CD4-positive, CD25-positive, alpha-beta regulatory T cell (primary cell): ENCODE measurements around the gene ERCC6L. TPM values are rescaled to one million over a fixed set of nuclear protein-coding genes. Genes with fewer than 3 reads are reported as not detected.

Experiments
- ATAC-seq, 2 donors: fragments of 150-1000 bp; cut with Tn5 transposase; one replicate each; pipeline ENCODE4 v1.10.0; 2021; ENCODE audit warnings: low read depth in 2 of 2, moderate number of reproducible peaks in 2 of 2, moderate library complexity in 1 of 2
- DNase-seq, 3 donors: peaks; one replicate each; pipeline versions ENCODE4 v3.0.0 to v3.0.0-alpha.2; 2012 to 2022; ENCODE audit warnings: mixed read lengths in 1 of 3
- H3K27ac ChIP-seq: one replicate; pipeline ENCODE4 v1.7.0; 2013; ENCODE audit warnings: mild to moderate bottlenecking, low read length; ENCODE audit not compliant: insufficient read depth, poor library complexity, severe bottlenecking
- H3K27me3 ChIP-seq: one replicate; pipeline ENCODE4 v1.7.0; 2013; ENCODE audit warnings: low read length; ENCODE audit not compliant: control insufficient read depth, insufficient read depth
- H3K36me3 ChIP-seq: one replicate; pipeline ENCODE4 v1.7.0; 2013; ENCODE audit warnings: mild to moderate bottlenecking, low read length, moderate library complexity; ENCODE audit not compliant: control insufficient read depth, insufficient read depth
- H3K4me1 ChIP-seq: 2 replicates; pipeline ENCODE4 v1.7.0; 2013; ENCODE audit warnings: mild to moderate bottlenecking, low read length; ENCODE audit not compliant: insufficient read depth, control insufficient read depth, poor library complexity, severe bottlenecking
- H3K4me3 ChIP-seq: one replicate; pipeline ENCODE4 v1.7.0; 2013; ENCODE audit warnings: low read depth, mild to moderate bottlenecking, low read length, moderate library complexity
- H3K9me3 ChIP-seq, 2 experiments: 1 replicate in 1 of 2; 2 replicates in 1 of 2; pipeline ENCODE4 v1.7.0; 2013; ENCODE audit warnings: low read length in 2 of 2, mild to moderate bottlenecking in 1 of 2, moderate library complexity in 1 of 2; ENCODE audit not compliant: control insufficient read depth in 2 of 2
- H3K27ac Mint-ChIP-seq, 3 donors: one replicate each; pipeline ENCODE4 v1.8.0; 2020 to 2022; ENCODE audit warnings: mild to moderate bottlenecking in 3 of 3, mixed read lengths in 3 of 3, moderate library complexity in 2 of 3
- H3K27me3 Mint-ChIP-seq: one replicate; pipeline ENCODE4 v1.8.0; 2022; ENCODE audit warnings: mild to moderate bottlenecking, mixed read lengths
- H3K36me3 Mint-ChIP-seq: one replicate; pipeline ENCODE4 v1.8.0; 2020; ENCODE audit warnings: mixed read lengths
- H3K4me1 Mint-ChIP-seq, 4 donors: one replicate each; pipeline ENCODE4 v1.8.0; 2020 to 2022; ENCODE audit warnings: mixed read lengths in 4 of 4, mild to moderate bottlenecking in 1 of 4
- H3K4me3 Mint-ChIP-seq, 4 donors: one replicate each; pipeline ENCODE4 v1.8.0; 2020 to 2022; ENCODE audit warnings: mild to moderate bottlenecking in 4 of 4, mixed read lengths in 4 of 4, moderate library complexity in 3 of 4
- H3K9me3 Mint-ChIP-seq, 7 donors: one replicate each; pipeline ENCODE4 v1.8.0; 2020 to 2022; ENCODE audit warnings: mixed read lengths in 7 of 7, mild to moderate bottlenecking in 3 of 7, moderate library complexity in 2 of 7
- polyA plus RNA-seq, 4 donors: library from polyadenylated mRNA; unstranded; fragments of 300-500 nt; fragmentation: Illumina TruSeq; gene quantifications; one replicate each; pipeline ENCODE4 v1.2.3, GENCODE V29; 2021
- total RNA-seq: library from RNA; stranded (reverse); gene quantifications from one replicate; pipeline ENCODE4 v1.2.3, GENCODE V29; 2022

The ERCC6L gene
- total and polyA plus RNA-seq, 5 donors from 2014 or later: 0.52 to 0.94 (median 0.64) TPM

DNA sequence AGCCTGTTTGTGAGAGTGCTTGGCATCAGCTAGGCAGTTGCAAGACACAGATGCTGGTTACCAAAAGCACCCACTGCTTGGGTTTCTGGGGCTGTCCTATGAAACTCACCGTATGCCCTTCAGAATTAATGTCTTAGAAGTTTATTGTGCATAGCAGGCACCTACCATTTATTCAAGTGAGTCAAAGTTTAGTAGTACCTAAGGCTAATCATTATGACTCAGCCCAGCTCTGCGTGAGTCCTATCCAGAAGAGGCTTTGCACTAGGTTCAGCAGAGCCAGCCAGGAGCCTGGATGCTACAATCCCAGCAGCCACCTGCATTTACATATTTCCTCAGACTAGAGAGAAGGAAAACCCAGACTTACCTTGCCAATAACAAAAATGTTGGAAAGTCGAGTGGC is 34.0 kb upstream of the ERCC6L start:
- H3K4me3 ChIP-seq: no peak overlapping the region
- peak overlapping the region in 2 of 3 donors; percentile 16 to 55 for H3K27ac Mint-ChIP-seq
- DNase-seq: no peak
- H3K27me3 Mint-ChIP-seq: peaks cover 5% of the 10 kb centered on the region
- no peaks in the 10 kb centered on the region for H3K27me3 ChIP-seq
- H3K4me1 ChIP-seq: peaks cover 25% of the 10 kb centered on the region
- H3K27ac ChIP-seq: no peak overlapping the region
- no peak overlapping the region for H3K4me3 Mint-ChIP-seq
- no peaks in the 10 kb centered on the region for H3K9me3 Mint-ChIP-seq
- H3K9me3 ChIP-seq: no peaks in the 10 kb centered on the region
- peaks cover 55% of the 10 kb centered on the region for H3K36me3 ChIP-seq
- peaks cover 16 to 58% (median 28%) of the 10 kb centered on the region in 4 donors for H3K4me1 Mint-ChIP-seq
- ATAC-seq: no peak
- peaks cover 66% of the 10 kb centered on the region for H3K36me3 Mint-ChIP-seq

DNA sequence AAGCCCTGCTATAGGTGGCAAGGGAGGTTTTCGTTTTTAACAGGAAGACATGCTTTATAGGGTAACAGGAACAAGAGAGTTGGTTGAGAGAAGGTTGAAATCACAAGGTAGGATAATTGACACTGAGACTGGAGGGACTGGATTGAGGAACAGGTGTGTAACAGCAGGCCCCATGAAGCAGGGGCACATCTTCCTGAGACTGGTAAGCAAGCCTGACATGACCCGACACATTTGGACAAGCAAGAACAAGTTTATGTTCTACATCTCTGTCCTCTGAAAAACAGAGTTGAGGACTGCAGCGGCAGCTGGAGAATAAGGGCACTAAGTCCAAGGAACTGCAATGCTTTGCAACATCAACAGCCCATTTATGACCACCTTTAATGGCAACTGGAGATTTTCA is 33.0 kb upstream of the ERCC6L start:
- no peak for DNase-seq
- Mint-ChIP-seq H3K4me3 (peak overlapping the region in 2 of 4 donors; percentile 0 to 87), H3K27ac (peak overlapping the region in 2 of 3 donors; percentile 55 to 72), H3K4me1 (peaks cover 16 to 55% (median 28%) of the 10 kb centered on the region in 4 donors), H3K27me3 (no peaks in the 10 kb centered on the region), H3K36me3 (peaks cover 69% of the 10 kb centered on the region), H3K9me3 (no peaks in the 10 kb centered on the region)
- no peaks in the 10 kb centered on the region for H3K9me3 ChIP-seq
- H3K27ac ChIP-seq: no peak overlapping the region
- H3K4me3 ChIP-seq: no peak overlapping the region
- no peaks in the 10 kb centered on the region for H3K27me3 ChIP-seq
- peaks cover 25% of the 10 kb centered on the region for H3K4me1 ChIP-seq
- peaks cover 60% of the 10 kb centered on the region for H3K36me3 ChIP-seq
- no peak for ATAC-seq

GRCh38 chrX:72271091-72271788 is 32.4 kb upstream of the ERCC6L start:
- Mint-ChIP-seq H3K4me3 (peak overlapping the region in 2 of 4 donors; percentile 44 to 87), H3K4me1 (peaks cover 16 to 53% (median 28%) of the 10 kb centered on the region in 4 donors), H3K36me3 (peaks cover 69% of the 10 kb centered on the region), H3K9me3 (no peaks in the 10 kb centered on the region), H3K27ac (peak overlapping the region in 1 of 3 donors; percentile 72), H3K27me3 (no peaks in the 10 kb centered on the region)
- Histone ChIP-seq H3K9me3 (no peaks in the 10 kb centered on the region), H3K4me3 (no peak overlapping the region), H3K27me3 (no peaks in the 10 kb centered on the region), H3K27ac (no peak overlapping the region), H3K36me3 (peaks cover 60% of the 10 kb centered on the region), H3K4me1 (peaks cover 25% of the 10 kb centered on the region)
- DNase-seq: no peak
- no peak for ATAC-seq

- DNase-seq: no peak
- peaks cover 13 to 44% (median 25%) of the 10 kb centered on the region in 4 donors for H3K4me1 Mint-ChIP-seq
Measured at GRCh38 chrX:72270316-72270866, 31.6 kb upstream of the ERCC6L start.

GRCh38 chrX:72269671-72270251 is 30.9 kb upstream of the ERCC6L start:
- Mint-ChIP-seq H3K27me3 (no peaks in the 10 kb centered on the region), H3K4me1 (peaks cover 10 to 38% (median 19%) of the 10 kb centered on the region in 4 donors), H3K36me3 (peaks cover 55% of the 10 kb centered on the region), H3K4me3 (no peak overlapping the region), H3K27ac (peak overlapping the region in 1 of 3 donors; percentile 80), H3K9me3 (no peaks in the 10 kb centered on the region)
- peak in 1 of 2 donors; percentile 66 for ATAC-seq
- Histone ChIP-seq H3K27me3 (no peaks in the 10 kb centered on the region), H3K36me3 (peaks cover 56% of the 10 kb centered on the region), H3K27ac (no peak overlapping the region), H3K4me1 (peaks cover 11% of the 10 kb centered on the region), H3K9me3 (no peaks in the 10 kb centered on the region), H3K4me3 (no peak overlapping the region)
- DNase-seq: peak in 1 of 3 donors; percentile 24

More at GRCh38 chrX:72270316-72270866, 31.6 kb upstream of the ERCC6L start:
- Mint-ChIP-seq H3K36me3 (peaks cover 61% of the 10 kb centered on the region), H3K4me3 (no peak overlapping the region), H3K27ac (peak overlapping the region in 1 of 3 donors; percentile 38), H3K9me3 (no peaks in the 10 kb centered on the region), H3K27me3 (no peaks in the 10 kb centered on the region)
- H3K36me3 ChIP-seq: peaks cover 58% of the 10 kb centered on the region
- H3K9me3 ChIP-seq: no peaks in the 10 kb centered on the region
- H3K4me3 ChIP-seq: no peak overlapping the region
- H3K27ac ChIP-seq: no peak overlapping the region
- peaks cover 17% of the 10 kb centered on the region for H3K4me1 ChIP-seq
- no peak for ATAC-seq
- H3K27me3 ChIP-seq: no peaks in the 10 kb centered on the region

- H3K27ac Mint-ChIP-seq: no peak overlapping the region
- H3K4me3 ChIP-seq: no peak overlapping the region
Measured at GRCh38 chrX:72268597-72269365, 30.0 kb upstream of the ERCC6L start.

DNA sequence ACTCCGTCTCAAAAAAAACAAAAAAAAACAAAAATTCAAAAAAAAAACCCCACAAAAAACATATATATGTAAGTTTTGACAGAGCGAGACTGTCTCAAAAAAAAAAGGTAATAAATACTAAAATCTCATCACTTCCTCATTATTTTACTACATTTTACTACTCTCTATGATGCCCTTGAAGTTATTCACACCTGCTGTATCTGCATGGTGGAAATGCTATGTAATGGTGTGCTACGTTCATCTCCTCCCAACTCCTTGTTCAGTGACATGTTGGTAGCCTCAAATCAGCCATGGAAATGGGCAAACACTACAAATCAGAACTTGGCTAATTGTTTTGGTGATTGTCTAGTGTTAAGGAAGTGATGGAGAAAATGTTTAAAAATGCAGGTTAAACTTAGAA is 26.4 kb upstream of the ERCC6L start:
- peaks cover 35% of the 10 kb centered on the region for H3K36me3 Mint-ChIP-seq
- peaks cover 0 to 8% (median 5%) of the 10 kb centered on the region in 4 donors for H3K4me1 Mint-ChIP-seq
- no peak overlapping the region for H3K4me3 Mint-ChIP-seq
- no peaks in the 10 kb centered on the region for H3K27me3 Mint-ChIP-seq
- Histone ChIP-seq H3K9me3 (no peaks in the 10 kb centered on the region), H3K4me1 (no peaks in the 10 kb centered on the region), H3K27ac (no peak overlapping the region), H3K4me3 (no peak overlapping the region), H3K36me3 (peaks cover 16% of the 10 kb centered on the region), H3K27me3 (no peaks in the 10 kb centered on the region)
- H3K27ac Mint-ChIP-seq: no peak overlapping the region
- ATAC-seq (no peak), DNase-seq (no peak)
- no peaks in the 10 kb centered on the region for H3K9me3 Mint-ChIP-seq

More at GRCh38 chrX:72268597-72269365, 30.0 kb upstream of the ERCC6L start:
- no peaks in the 10 kb centered on the region for H3K9me3 ChIP-seq
- H3K4me1 ChIP-seq: peaks cover 1% of the 10 kb centered on the region
- H3K36me3 Mint-ChIP-seq: peaks cover 45% of the 10 kb centered on the region
- DNase-seq (no peak), ATAC-seq (no peak)
- H3K9me3 Mint-ChIP-seq: no peaks in the 10 kb centered on the region
- no peaks in the 10 kb centered on the region for H3K27me3 ChIP-seq
- peaks cover 46% of the 10 kb centered on the region for H3K36me3 ChIP-seq
- peak overlapping the region in 1 of 4 donors; percentile 27 for H3K4me3 Mint-ChIP-seq
- peaks cover 2 to 28% (median 9%) of the 10 kb centered on the region in 4 donors for H3K4me1 Mint-ChIP-seq
- H3K27ac ChIP-seq: no peak overlapping the region
- no peaks in the 10 kb centered on the region for H3K27me3 Mint-ChIP-seq
